ENCODE measurements around the gene VASN.

DNA sequence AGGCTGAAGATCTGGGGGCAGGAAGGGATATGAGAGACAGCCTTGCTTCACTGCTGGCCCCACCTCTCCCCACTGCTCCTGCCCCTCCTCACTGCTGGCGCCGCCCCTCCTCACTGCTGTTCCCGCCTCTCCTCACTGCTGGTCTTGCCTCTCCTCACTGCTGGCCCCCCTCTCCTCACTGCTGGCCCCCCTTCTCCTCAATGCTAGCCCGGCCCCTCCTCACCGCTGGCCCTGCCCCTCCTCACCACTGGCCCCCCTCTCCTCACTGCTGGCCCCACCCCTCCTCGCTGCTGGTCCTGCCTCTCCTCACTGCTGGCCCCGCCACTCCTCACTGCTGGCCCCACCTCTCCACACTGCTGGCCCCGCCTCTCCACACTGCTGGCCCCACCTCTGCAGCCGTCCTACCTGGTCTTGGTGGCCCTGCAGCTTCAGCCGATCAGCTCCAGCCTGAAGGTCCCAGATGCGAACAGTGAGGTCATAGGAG lies 11.1 kb upstream of the VASN start:
- TF ChIP-seq, protein P1, sequence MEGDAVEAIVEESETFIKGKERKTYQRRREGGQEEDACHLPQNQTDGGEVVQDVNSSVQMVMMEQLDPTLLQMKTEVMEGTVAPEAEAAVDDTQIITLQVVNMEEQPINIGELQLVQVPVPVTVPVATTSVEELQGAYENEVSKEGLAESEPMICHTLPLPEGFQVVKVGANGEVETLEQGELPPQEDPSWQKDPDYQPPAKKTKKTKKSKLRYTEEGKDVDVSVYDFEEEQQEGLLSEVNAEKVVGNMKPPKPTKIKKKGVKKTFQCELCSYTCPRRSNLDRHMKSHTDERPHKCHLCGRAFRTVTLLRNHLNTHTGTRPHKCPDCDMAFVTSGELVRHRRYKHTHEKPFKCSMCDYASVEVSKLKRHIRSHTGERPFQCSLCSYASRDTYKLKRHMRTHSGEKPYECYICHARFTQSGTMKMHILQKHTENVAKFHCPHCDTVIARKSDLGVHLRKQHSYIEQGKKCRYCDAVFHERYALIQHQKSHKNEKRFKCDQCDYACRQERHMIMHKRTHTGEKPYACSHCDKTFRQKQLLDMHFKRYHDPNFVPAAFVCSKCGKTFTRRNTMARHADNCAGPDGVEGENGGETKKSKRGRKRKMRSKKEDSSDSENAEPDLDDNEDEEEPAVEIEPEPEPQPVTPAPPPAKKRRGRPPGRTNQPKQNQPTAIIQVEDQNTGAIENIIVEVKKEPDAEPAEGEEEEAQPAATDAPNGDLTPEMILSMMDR (IDR thresholded peaks at IDR 0.05; ENCODE audit: borderline replicate concordance, extremely low read depth, low read length, poor library complexity, severe bottlenecking): no peak
- TF ChIP-seq EZH2 (IDR thresholded peaks at IDR 0.05; ENCODE audit: borderline replicate concordance, low read depth, low read length, severe bottlenecking): no peak

Measured in DND-41 (cell line).